Gastroesophageal sphincter (tissue), 3 donors: ENCODE data around the gene NCOA6.

Experiments
- EP300 ChIP-seq: sonication (generic); formaldehyde crosslinking; IDR thresholded peaks from one replicate; pipeline ENCODE4 v1.6.1; 2017; ENCODE audit warnings: antibody characterized with exemption, mild to moderate bottlenecking
- POLR2A ChIP-seq, 2 donors: fragments of 450-650 bp; IDR thresholded peaks; one replicate each; pipeline ENCODE4 v1.6.1; 2017; ENCODE audit warnings: antibody characterized with exemption in 2 of 2, mild to moderate bottlenecking in 2 of 2, moderate library complexity in 1 of 2
- POLR2AphosphoS5 ChIP-seq: sonication (generic); formaldehyde crosslinking; IDR thresholded peaks from one replicate; pipeline ENCODE4 v1.6.1; 2017; ENCODE audit warnings: antibody characterized with exemption
- TF ChIP-seq, protein P1 (sequence below), 4 experiments: fragments of 200-600 bp in 2 of 4; fragments of 450-650 bp in 2 of 4; sonication (generic) in 1 of 4; IDR thresholded peaks; one replicate each; pipeline ENCODE4 v1.5.1; 2017 to 2019; ENCODE audit warnings: antibody characterized with exemption in 4 of 4, mild to moderate bottlenecking in 2 of 4, moderate library complexity in 2 of 4

DNA sequence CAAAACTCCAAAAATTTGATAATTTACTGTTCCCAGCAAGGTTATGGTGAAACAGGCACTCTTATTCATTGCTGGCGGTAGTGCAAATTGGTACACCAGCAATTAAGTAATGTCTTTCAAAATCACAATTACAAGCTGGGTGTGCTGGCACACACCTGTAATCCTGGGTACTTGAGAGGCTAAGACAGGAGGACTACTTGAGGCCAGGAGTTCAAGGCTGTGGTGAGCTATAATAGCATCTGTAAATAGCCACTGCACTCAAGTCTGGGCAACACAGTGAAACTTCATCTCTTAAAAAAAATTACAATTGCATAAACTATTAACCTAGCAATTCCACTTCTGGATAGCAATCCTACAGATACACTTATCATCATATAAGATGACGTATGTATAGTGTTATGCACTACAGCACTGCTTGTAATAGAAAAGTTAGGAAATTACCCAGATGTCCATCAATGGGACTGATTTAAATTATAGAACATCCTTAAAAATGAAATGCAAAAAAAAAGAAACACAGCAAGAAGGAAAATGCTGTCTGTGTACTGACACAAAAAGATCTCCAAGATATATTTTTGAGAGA lies 31.4 kb downstream of the NCOA6 start:
- TF ChIP-seq, protein P1, sequence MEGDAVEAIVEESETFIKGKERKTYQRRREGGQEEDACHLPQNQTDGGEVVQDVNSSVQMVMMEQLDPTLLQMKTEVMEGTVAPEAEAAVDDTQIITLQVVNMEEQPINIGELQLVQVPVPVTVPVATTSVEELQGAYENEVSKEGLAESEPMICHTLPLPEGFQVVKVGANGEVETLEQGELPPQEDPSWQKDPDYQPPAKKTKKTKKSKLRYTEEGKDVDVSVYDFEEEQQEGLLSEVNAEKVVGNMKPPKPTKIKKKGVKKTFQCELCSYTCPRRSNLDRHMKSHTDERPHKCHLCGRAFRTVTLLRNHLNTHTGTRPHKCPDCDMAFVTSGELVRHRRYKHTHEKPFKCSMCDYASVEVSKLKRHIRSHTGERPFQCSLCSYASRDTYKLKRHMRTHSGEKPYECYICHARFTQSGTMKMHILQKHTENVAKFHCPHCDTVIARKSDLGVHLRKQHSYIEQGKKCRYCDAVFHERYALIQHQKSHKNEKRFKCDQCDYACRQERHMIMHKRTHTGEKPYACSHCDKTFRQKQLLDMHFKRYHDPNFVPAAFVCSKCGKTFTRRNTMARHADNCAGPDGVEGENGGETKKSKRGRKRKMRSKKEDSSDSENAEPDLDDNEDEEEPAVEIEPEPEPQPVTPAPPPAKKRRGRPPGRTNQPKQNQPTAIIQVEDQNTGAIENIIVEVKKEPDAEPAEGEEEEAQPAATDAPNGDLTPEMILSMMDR (IDR thresholded peaks at IDR 0.05) = no peak
- TF ChIP-seq POLR2AphosphoS5 (no peak), EP300 (no peak), POLR2A (IDR thresholded peaks at IDR 0.05) (no peak)
